ENCODE results near the gene MROH8.

GRCh38 chr20:37114012-37114411 lies 65.3 kb downstream of the MROH8 start:
- TF ChIP-seq CTCF (IDR thresholded peaks at IDR 0.05) (no peak), POLR2A (IDR thresholded peaks at IDR 0.05) (no peak)
